Stomach (tissue), 9 donors: ENCODE measurements around the gene CLP1. TPM values are rescaled to one million over a fixed set of nuclear protein-coding genes. Genes with fewer than 3 reads are reported as not detected.

Experiments used
- DNase-seq, 2 donors: peaks; one replicate each; pipeline versions ENCODE4 v3.0.0 to v3.0.0-alpha.2; 2013 to 2019
- H3K27ac ChIP-seq, 5 donors: fragments of 200-600 bp in 4 of 5; sonication (generic) in 4 of 5; one replicate each; pipeline ENCODE4 v1.5.1; 2013 to 2019; ENCODE audit warnings: mild to moderate bottlenecking in 1 of 5, moderate library complexity in 1 of 5
- H3K27me3 ChIP-seq, 3 donors: fragments of 200-600 bp; sonication (generic); one replicate each; pipeline ENCODE4 v1.5.1; 2017 to 2019; ENCODE audit warnings: mixed run types in 1 of 3
- H3K36me3 ChIP-seq, 4 donors: fragments of 200-600 bp; sonication (generic); 1 replicate in 3 of 4; 2 replicates in 1 of 4; pipeline ENCODE4 v1.5.1; 2016 to 2019
- H3K4me1 ChIP-seq, 4 donors: fragments of 200-600 bp; sonication (generic); one replicate each; pipeline ENCODE4 v1.5.1; 2016 to 2019
- H3K4me3 ChIP-seq, 4 donors: fragments of 200-600 bp; sonication (generic) in 3 of 4; one replicate each; pipeline ENCODE4 v1.5.1; 2016 to 2019; ENCODE audit warnings: mild to moderate bottlenecking in 1 of 4
- H3K9me3 ChIP-seq, 4 donors: fragments of 200-600 bp; sonication (generic); one replicate each; pipeline ENCODE4 v1.5.1; 2016 to 2019
- CTCF ChIP-seq, 7 experiments: fragments of 450-650 bp in 4 of 7; fragments of 200-600 bp in 3 of 7; sonication (generic) in 3 of 7; IDR thresholded peaks; one replicate each; pipeline ENCODE4 v1.5.1; 2016 to 2019; ENCODE audit warnings: antibody characterized with exemption in 7 of 7, control low read depth in 2 of 7, mild to moderate bottlenecking in 1 of 7
- EP300 ChIP-seq: sonication (generic); formaldehyde crosslinking; IDR thresholded peaks from one replicate; pipeline ENCODE4 v1.6.1; 2017; ENCODE audit warnings: antibody characterized with exemption
- POLR2A ChIP-seq, 4 donors: fragments of 450-650 bp; IDR thresholded peaks; one replicate each; pipeline ENCODE4 v1.6.1; 2016; ENCODE audit warnings: antibody characterized with exemption in 4 of 4, control low read depth in 2 of 4, mild to moderate bottlenecking in 1 of 4, moderate library complexity in 1 of 4
- POLR2AphosphoS5 ChIP-seq, 3 donors: sonication (generic); formaldehyde crosslinking; IDR thresholded peaks; one replicate each; pipeline ENCODE4 v1.6.1; 2016; ENCODE audit warnings: antibody characterized with exemption in 3 of 3
- WGBS, 5 donors: extraction: QIAGEN DNeasy Blood & Tissue Kit in 3 of 5; methylation state at CpG; one replicate each; pipeline versions ENCODE4 v1.1.5 to v1.1.7; 2013 to 2018; 5-methylcytosine and 5-hydroxymethylcytosine counted together
- intact Hi-C: fragments of 100-400 bp; cut with DNase I; formaldehyde crosslinking; loops from one replicate; pipeline ENCODE4 v1.15.1; 2023; ENCODE audit warnings: low total_unique reads
- polyA plus RNA-seq, 3 donors: library from polyadenylated mRNA; stranded (reverse); fragments of 200-250 nt; gene quantifications; one replicate each; pipeline ENCODE4 v1.2.3, GENCODE V29; 2013
- total RNA-seq, 5 donors: library from RNA; depleted of rRNA; stranded (reverse); fragments of >200 nt; gene quantifications; one replicate each; pipeline versions ENCODE4 v1.1.0 to v1.2.3, GENCODE V29; 2014 to 2016
- donor health status: healthy with polysubstance abuse.
- donor health status: Bipolar disorder and iron deficiency.
- donor health status: healthy.

Gene CLP1
- total and polyA plus RNA-seq, 8 donors = 2.7 to 14.7 (median 11.0) TPM; not detected in 1

GRCh38 chr11:57659669-57660068 lies 2.1 kb downstream of the CLP1 start:
- DNase-seq = no peak
- intact Hi-C loops = no loop called here

GRCh38 chr11:57662893-57663292 lies 5.3 kb downstream of the CLP1 start:
- WGBS, 5 donors = 61 to 71% (median 69%) methylated on average over 4 of the region's 4 CpGs
- intact Hi-C loops = no loop called here
- peaks cover 27 to 43% (median 42%) of the 10 kb centered on the region in 4 donors for H3K36me3 ChIP-seq

More at GRCh38 chr11:57659669-57660068, 2.1 kb downstream of the CLP1 start:
- no peaks in the 10 kb centered on the region for H3K9me3 ChIP-seq
- 90 to 98% (median 96%) methylated on average over 12 to 14 of the region's 14 CpGs for WGBS, 5 donors
- H3K36me3 ChIP-seq = peaks cover 27 to 43% (median 42%) of the 10 kb centered on the region in 4 donors
- no peak overlapping the region for H3K4me3 ChIP-seq
- no peak for TF ChIP-seq CTCF (IDR thresholded peaks at IDR 0.05)
- no peak for TF ChIP-seq EP300
- TF ChIP-seq POLR2A (IDR thresholded peaks at IDR 0.05) = no peak
- no peak for TF ChIP-seq POLR2AphosphoS5 (IDR thresholded peaks at IDR 0.05)
- no peaks in the 10 kb centered on the region for H3K27me3 ChIP-seq
- no peak overlapping the region for H3K27ac ChIP-seq
- H3K4me1 ChIP-seq = peaks cover 11 to 41% (median 30%) of the 10 kb centered on the region in 4 donors

GRCh38 chr11:57663975-57664374 lies 6.4 kb downstream of the CLP1 start:
- H3K4me1 ChIP-seq = peaks cover 3 to 33% (median 26%) of the 10 kb centered on the region in 4 donors
- H3K4me3 ChIP-seq = no peak overlapping the region
- intact Hi-C loops = no loop called here
- 78 to 86% (median 81%) methylated on average over 9 of the region's 9 CpGs for WGBS, 5 donors
- no peak overlapping the region for H3K27ac ChIP-seq
- H3K36me3 ChIP-seq = peaks cover 27 to 42% (median 41%) of the 10 kb centered on the region in 4 donors
- no peaks in the 10 kb centered on the region for H3K9me3 ChIP-seq
- no peaks in the 10 kb centered on the region for H3K27me3 ChIP-seq
- TF ChIP-seq CTCF (IDR thresholded peaks at IDR 0.05) (no peak), EP300 (no peak), POLR2A (IDR thresholded peaks at IDR 0.05) (no peak), POLR2AphosphoS5 (IDR thresholded peaks at IDR 0.05) (no peak)
- DNase-seq = no peak

More at GRCh38 chr11:57662893-57663292, 5.3 kb downstream of the CLP1 start:
- no peak overlapping the region for H3K27ac ChIP-seq
- H3K27me3 ChIP-seq = no peaks in the 10 kb centered on the region
- DNase-seq = no peak
- no peak overlapping the region for H3K4me3 ChIP-seq
- H3K9me3 ChIP-seq = no peaks in the 10 kb centered on the region
- TF ChIP-seq EP300 = no peak
- TF ChIP-seq CTCF (IDR thresholded peaks at IDR 0.05) = no peak
- no peak for TF ChIP-seq POLR2A (IDR thresholded peaks at IDR 0.05)
- TF ChIP-seq POLR2AphosphoS5 (IDR thresholded peaks at IDR 0.05) = no peak
- H3K4me1 ChIP-seq = peaks cover 7 to 42% (median 33%) of the 10 kb centered on the region in 4 donors

- Histone ChIP-seq H3K4me3 (peak overlapping the region; percentile 67 to 97 (median 80)), H3K27me3 (no peaks in the 10 kb centered on the region), H3K36me3 (peaks cover 5 to 17% (median 15%) of the 10 kb centered on the region in 4 donors), H3K9me3 (no peaks in the 10 kb centered on the region), H3K4me1 (peaks cover 17 to 45% (median 37%) of the 10 kb centered on the region in 4 donors), H3K27ac (peak overlapping the region; percentile 90 to 99 (median 98))
- DNase-seq = peak; percentile 97 to 99
- no peak for TF ChIP-seq EP300
- TF ChIP-seq CTCF (IDR thresholded peaks at IDR 0.05) = no peak
- peak in 2 of 3 donors; percentile 16 to 20 for TF ChIP-seq POLR2AphosphoS5 (IDR thresholded peaks at IDR 0.05)
- TF ChIP-seq POLR2A (IDR thresholded peaks at IDR 0.05) = peak in 1 of 4 donors; percentile 27
- intact Hi-C loops = no loop called here
- 0 to 1% (median 0%) methylated on average over 29 of the region's 29 CpGs for WGBS, 5 donors
These were observed 9.7 kb downstream of the CLP1 start for GRCh38 chr11:57667117-57667735.
